OCI-LY7 (cell line): ENCODE measurements around the gene TMEM140. TPM values are rescaled to one million over a fixed set of nuclear protein-coding genes. Genes with fewer than 3 reads are reported as not detected.

Experiments
- BruUV-seq: library from RNA; stranded (reverse); fragments of 400-500 nt; replicated peaks from 2 replicates; lab custom pipeline; 2021; lab: Mats Ljungman, UMichigan
- CTCF ChIA-PET: fragments of 300-600 bp; sonication (Branson Sonifier 250); formaldehyde crosslinking; loops from one replicate; lab custom pipeline; 2022; ENCODE audit warnings: antibody characterized with exemption; ENCODE audit not compliant: unreplicated experiment; lab: Charles Lee
- POLR2A ChIA-PET: fragments of 300-600 bp; sonication (Branson Sonifier 250); formaldehyde crosslinking; loops from one replicate; lab custom pipeline; 2022; ENCODE audit warnings: antibody characterized with exemption; lab: Charles Lee
- DNase-seq: peaks from one replicate; pipeline ENCODE4 v3.0.0-alpha.2; 2015; ENCODE audit warnings: low spot score
- H2AFZ ChIP-seq: fragments of 200-600 bp; sonication (generic), shearing (Covaris generic); 2 replicates; pipeline ENCODE4 v1.6.1; 2014; ENCODE audit warnings: mild to moderate bottlenecking, antibody characterized with exemption, low read length, moderate library complexity
- H3K27ac ChIP-seq: fragments of 200-600 bp; sonication (generic); 2 replicates; pipeline ENCODE4 v1.5.1; 2014; ENCODE audit warnings: mixed run types, low read depth, mild to moderate bottlenecking, moderate library complexity, low read length, inconsistent platforms; ENCODE audit not compliant: poor library complexity, severe bottlenecking
- H3K36me3 ChIP-seq: fragments of 200-600 bp; sonication (generic); 2 replicates; pipeline ENCODE4 v1.6.1; 2014; ENCODE audit warnings: mild to moderate bottlenecking, antibody characterized with exemption, low read length, moderate library complexity, mixed read lengths; ENCODE audit not compliant: insufficient read depth
- H3K4me1 ChIP-seq: fragments of 200-600 bp; sonication (generic); 2 replicates; pipeline ENCODE4 v1.5.1; 2014; ENCODE audit warnings: mild to moderate bottlenecking, low read length; ENCODE audit not compliant: insufficient read depth, poor library complexity, severe bottlenecking
- H3K4me2 ChIP-seq: fragments of 200-600 bp; sonication (generic); 2 replicates; pipeline ENCODE4 v1.6.1; 2014; ENCODE audit warnings: mild to moderate bottlenecking, low read length
- H3K4me3 ChIP-seq: fragments of 200-600 bp; sonication (generic); 2 replicates; pipeline ENCODE4 v1.5.1; 2014; ENCODE audit warnings: mild to moderate bottlenecking, low read depth, low read length; ENCODE audit not compliant: poor library complexity, severe bottlenecking
- H3K79me2 ChIP-seq: fragments of 200-600 bp; sonication (generic); 2 replicates; pipeline ENCODE4 v1.6.1; 2016; ENCODE audit warnings: low read depth, mild to moderate bottlenecking, low read length, moderate library complexity, mixed read lengths; ENCODE audit not compliant: insufficient read depth
- H3K9me2 ChIP-seq: fragments of 200-600 bp; sonication (generic); 2 replicates; pipeline ENCODE4 v1.6.1; 2016; ENCODE audit warnings: mild to moderate bottlenecking, low read length, mixed read lengths; ENCODE audit not compliant: insufficient read depth
- H3K9me3 ChIP-seq: fragments of 200-600 bp; sonication (generic); 2 replicates; pipeline ENCODE4 v1.6.1; 2014; ENCODE audit warnings: mild to moderate bottlenecking, mixed run types, low read length, mixed read lengths
- H4K20me1 ChIP-seq: fragments of 200-600 bp; sonication (generic); 2 replicates; pipeline ENCODE4 v1.6.1; 2014; ENCODE audit warnings: mild to moderate bottlenecking, antibody characterized with exemption, low read length, moderate library complexity, mixed read lengths; ENCODE audit not compliant: insufficient read depth
- EZH2phosphoT487 ChIP-seq: fragments of 200-600 bp; sonication (generic); IDR thresholded peaks from 2 replicates; pipeline ENCODE4 v1.6.1; 2018; ENCODE audit warnings: low read depth, borderline replicate concordance, mild to moderate bottlenecking, mixed run types, antibody characterized with exemption, low read length, moderate library complexity, mixed read lengths
- intact Hi-C: fragments of 100-400 bp; cut with micrococcal nuclease; formaldehyde crosslinking; loops from one replicate; pipeline ENCODE4 v1.10.0; 2022; ENCODE audit not compliant: unreplicated experiment
- total RNA-seq, 2 experiments: library from RNA; depleted of rRNA in 1 of 2; stranded (reverse); fragments of >200 nt in 1 of 2; shearing (Covaris generic) in 1 of 2; gene quantifications; 2 replicates each; pipeline ENCODE4 v1.2.3, GENCODE V29; 2014 to 2022
- TF ChIP-seq, protein P1 (sequence below): fragments of 200-600 bp; sonication (generic); conservative IDR thresholded peaks from 2 replicates; pipeline ENCODE4 v1.5.1; 2014; ENCODE audit warnings: mild to moderate bottlenecking, antibody characterized with exemption, low read length, moderate library complexity, mixed read lengths

Gene TMEM140
- total RNA-seq, 2 experiments from 2014 or later = 0.41 to 1.6 TPM

GRCh38 chr7:135167365-135167917, 19.6 kb downstream of the TMEM140 start:
- DNase-seq = no peak
- no peak for TF ChIP-seq EZH2phosphoT487
- TF ChIP-seq, protein P1, sequence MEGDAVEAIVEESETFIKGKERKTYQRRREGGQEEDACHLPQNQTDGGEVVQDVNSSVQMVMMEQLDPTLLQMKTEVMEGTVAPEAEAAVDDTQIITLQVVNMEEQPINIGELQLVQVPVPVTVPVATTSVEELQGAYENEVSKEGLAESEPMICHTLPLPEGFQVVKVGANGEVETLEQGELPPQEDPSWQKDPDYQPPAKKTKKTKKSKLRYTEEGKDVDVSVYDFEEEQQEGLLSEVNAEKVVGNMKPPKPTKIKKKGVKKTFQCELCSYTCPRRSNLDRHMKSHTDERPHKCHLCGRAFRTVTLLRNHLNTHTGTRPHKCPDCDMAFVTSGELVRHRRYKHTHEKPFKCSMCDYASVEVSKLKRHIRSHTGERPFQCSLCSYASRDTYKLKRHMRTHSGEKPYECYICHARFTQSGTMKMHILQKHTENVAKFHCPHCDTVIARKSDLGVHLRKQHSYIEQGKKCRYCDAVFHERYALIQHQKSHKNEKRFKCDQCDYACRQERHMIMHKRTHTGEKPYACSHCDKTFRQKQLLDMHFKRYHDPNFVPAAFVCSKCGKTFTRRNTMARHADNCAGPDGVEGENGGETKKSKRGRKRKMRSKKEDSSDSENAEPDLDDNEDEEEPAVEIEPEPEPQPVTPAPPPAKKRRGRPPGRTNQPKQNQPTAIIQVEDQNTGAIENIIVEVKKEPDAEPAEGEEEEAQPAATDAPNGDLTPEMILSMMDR = no peak
- intact Hi-C loops = no loop called here
- no peak overlapping the region for H2AFZ ChIP-seq
- peaks cover 7% of the 10 kb centered on the region; the same call in 1 of the 2 replicates for H3K9me3 ChIP-seq
- ChIA-PET CTCF (interaction anchor here (1.0 kb wide), 1 partner anchor 180 kb away, joined by 3 read pairs; no protein-coding TSS in a partner anchor), POLR2A (interaction anchor here (4.3 kb wide), 1 partner anchor 181 kb away, joined by 35 read pairs; the partner anchor contains the start of gene AGBL3)
- peaks cover 16% of the 10 kb centered on the region; the same call in 1 of the 2 replicates for H3K79me2 ChIP-seq
- H3K36me3 ChIP-seq = peaks cover 62% of the 10 kb centered on the region
- no peak overlapping the region; the same call in 1 of the 2 replicates for H3K4me2 ChIP-seq
- peaks cover 6% of the 10 kb centered on the region; the same call in 1 of the 2 replicates for H4K20me1 ChIP-seq
- peaks cover 28% of the 10 kb centered on the region for H3K4me1 ChIP-seq
- no TSS peak for BruUV-seq
- H3K9me2 ChIP-seq = no peaks in the 10 kb centered on the region
- H3K4me3 ChIP-seq = no peak overlapping the region
- no peak overlapping the region for H3K27ac ChIP-seq

GRCh38 chr7:135168001-135168400, 20.1 kb downstream of the TMEM140 start:
- Histone ChIP-seq H3K4me1 (peaks cover 32% of the 10 kb centered on the region), H3K9me3 (peaks cover 1% of the 10 kb centered on the region; the same call in 1 of the 2 replicates), H3K79me2 (peaks cover 16% of the 10 kb centered on the region; the same call in 1 of the 2 replicates), H4K20me1 (peaks cover 6% of the 10 kb centered on the region; the same call in 1 of the 2 replicates), H3K4me2 (no peak overlapping the region), H3K9me2 (no peaks in the 10 kb centered on the region), H2AFZ (no peak overlapping the region), H3K36me3 (peaks cover 56% of the 10 kb centered on the region), H3K27ac (no peak overlapping the region), H3K4me3 (no peak overlapping the region)
- intact Hi-C loops = no loop called here
- TF ChIP-seq, protein P1 = no peak
- TF ChIP-seq EZH2phosphoT487 = no peak
- BruUV-seq = no TSS peak
- ChIA-PET CTCF (interaction anchor here (1.0 kb wide), 1 partner anchor 181 kb away, joined by 3 read pairs; no protein-coding TSS in a partner anchor), POLR2A (interaction anchor here (4.3 kb wide), 1 partner anchor 181 kb away, joined by 35 read pairs; the partner anchor contains the start of gene AGBL3)
- DNase-seq = no peak
